Measurements from ENCODE around the gene UNC5C.

GRCh38 chr4:95314573-95314972, 234.2 kb downstream of the UNC5C start:
- TF ChIP-seq POLR2AphosphoS5 (IDR thresholded peaks at IDR 0.05; ENCODE audit: low read length) (no peak), CTCF (IDR thresholded peaks at IDR 0.05 in 2 of 3, conservative IDR thresholded peaks at IDR 0.05 in 1 of 3; ENCODE audit: control insufficient read depth in 2 of 3, extremely low read depth in 1 of 3, insufficient read depth in 1 of 3, low read depth in 3 of 3, low read length in 3 of 3) (no peak), YBX1 (IDR thresholded peaks at IDR 0.05) (no peak), CHD2 (IDR thresholded peaks at IDR 0.05; ENCODE audit: borderline replicate concordance, low read depth, low read length) (no peak), MAX (IDR thresholded peaks at IDR 0.05; ENCODE audit: low read depth, low read length) (no peak), HDAC2 (IDR thresholded peaks at IDR 0.05) (no peak), NRF1 (conservative IDR thresholded peaks at IDR 0.05; ENCODE audit: low read depth, low read length) (no peak), SREBF2 (IDR thresholded peaks at IDR 0.05; ENCODE audit: low read length) (no peak)

All from GM12878 (cell line).